ENCODE measurements around the gene RGMA. TPM values are rescaled to one million over a fixed set of nuclear protein-coding genes. Genes with fewer than 3 reads are reported as not detected.

Gene RGMA
- total RNA-seq, 4 donors from 2014 or later, result 28.2 to 110 (median 45.6) TPM

GRCh38 chr15:93055211-93055610, 33.8 kb downstream of the RGMA start:
- H3K9me3 ChIP-seq, result no peaks in the 10 kb centered on the region
- TF ChIP-seq EP300 (IDR thresholded peaks at IDR 0.05) (no peak), POLR2A (IDR thresholded peaks at IDR 0.05) (no peak)
- TF ChIP-seq, protein P1, sequence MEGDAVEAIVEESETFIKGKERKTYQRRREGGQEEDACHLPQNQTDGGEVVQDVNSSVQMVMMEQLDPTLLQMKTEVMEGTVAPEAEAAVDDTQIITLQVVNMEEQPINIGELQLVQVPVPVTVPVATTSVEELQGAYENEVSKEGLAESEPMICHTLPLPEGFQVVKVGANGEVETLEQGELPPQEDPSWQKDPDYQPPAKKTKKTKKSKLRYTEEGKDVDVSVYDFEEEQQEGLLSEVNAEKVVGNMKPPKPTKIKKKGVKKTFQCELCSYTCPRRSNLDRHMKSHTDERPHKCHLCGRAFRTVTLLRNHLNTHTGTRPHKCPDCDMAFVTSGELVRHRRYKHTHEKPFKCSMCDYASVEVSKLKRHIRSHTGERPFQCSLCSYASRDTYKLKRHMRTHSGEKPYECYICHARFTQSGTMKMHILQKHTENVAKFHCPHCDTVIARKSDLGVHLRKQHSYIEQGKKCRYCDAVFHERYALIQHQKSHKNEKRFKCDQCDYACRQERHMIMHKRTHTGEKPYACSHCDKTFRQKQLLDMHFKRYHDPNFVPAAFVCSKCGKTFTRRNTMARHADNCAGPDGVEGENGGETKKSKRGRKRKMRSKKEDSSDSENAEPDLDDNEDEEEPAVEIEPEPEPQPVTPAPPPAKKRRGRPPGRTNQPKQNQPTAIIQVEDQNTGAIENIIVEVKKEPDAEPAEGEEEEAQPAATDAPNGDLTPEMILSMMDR (IDR thresholded peaks at IDR 0.05), result no peak
- no peak overlapping the region for H3K27ac ChIP-seq
- 72 to 77% methylated on average over 9 to 11 of the region's 11 CpGs for WGBS, 2 donors
- H3K36me3 ChIP-seq, result peaks cover 0 to 45% (median 0%) of the 10 kb centered on the region in 3 donors
- no peak overlapping the region for H3K4me3 ChIP-seq
- H3K4me1 ChIP-seq, result peaks cover 0 to 56% (median 0%) of the 10 kb centered on the region in 4 donors
- DNase-seq (ENCODE audit: low spot score in 2 of 2), result no peak
- H3K27me3 ChIP-seq, result no peaks in the 10 kb centered on the region

DNA sequence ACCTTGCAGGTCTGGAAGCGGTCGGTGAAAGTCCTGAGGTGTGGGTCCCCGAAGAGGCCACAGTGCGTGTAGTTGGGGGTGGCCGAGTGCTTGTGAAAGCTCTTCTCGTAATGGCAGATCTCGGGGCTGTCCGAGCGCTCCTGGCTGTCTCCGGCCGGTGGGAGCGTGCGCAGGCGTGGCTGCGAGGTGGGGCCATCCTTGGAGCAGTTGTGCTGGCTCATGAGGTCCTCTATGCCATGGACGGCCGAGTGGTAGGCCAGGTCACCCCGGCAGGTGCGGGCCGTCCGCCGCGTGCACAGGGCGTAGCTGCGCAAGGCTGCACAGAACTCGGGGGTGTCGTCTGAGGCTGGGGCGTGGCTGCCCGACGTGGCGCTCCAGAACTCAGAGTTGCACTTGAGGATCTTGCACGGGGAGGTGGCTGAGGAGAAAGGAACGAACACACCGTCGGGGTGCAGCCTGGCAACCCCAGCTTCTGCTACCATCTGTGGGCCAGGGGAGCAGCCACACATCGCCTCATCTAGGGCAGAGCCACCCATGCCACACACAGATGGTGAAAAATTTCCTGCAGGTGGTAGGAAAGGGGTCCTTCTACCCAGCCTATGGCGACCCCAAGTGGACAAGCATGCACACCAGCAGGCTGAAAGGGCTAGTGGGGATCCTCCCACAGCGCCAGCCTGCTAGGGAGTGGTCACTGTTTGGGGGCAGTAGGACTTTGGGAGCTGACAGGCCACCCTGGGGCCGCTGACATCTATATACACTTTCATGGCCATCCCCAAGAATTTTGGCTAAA, 36.7 kb downstream of the RGMA start:
- H3K27me3 ChIP-seq, result no peaks in the 10 kb centered on the region
- no peaks in the 10 kb centered on the region for H3K9me3 ChIP-seq
- no peak for TF ChIP-seq POLR2A (IDR thresholded peaks at IDR 0.05)
- TF ChIP-seq, protein P1 (IDR thresholded peaks at IDR 0.05), result no peak
- TF ChIP-seq EP300 (IDR thresholded peaks at IDR 0.05), result no peak
- peaks cover 0 to 75% (median 4%) of the 10 kb centered on the region in 3 donors for H3K36me3 ChIP-seq
- H3K27ac ChIP-seq, result no peak overlapping the region
- H3K4me3 ChIP-seq, result no peak overlapping the region
- H3K4me1 ChIP-seq, result peaks cover 0 to 51% (median 0%) of the 10 kb centered on the region in 4 donors
- no peak for DNase-seq (ENCODE audit: low spot score in 2 of 2)
- 87 to 90% methylated on average over 27 to 38 of the region's 39 CpGs for WGBS, 2 donors

DNA sequence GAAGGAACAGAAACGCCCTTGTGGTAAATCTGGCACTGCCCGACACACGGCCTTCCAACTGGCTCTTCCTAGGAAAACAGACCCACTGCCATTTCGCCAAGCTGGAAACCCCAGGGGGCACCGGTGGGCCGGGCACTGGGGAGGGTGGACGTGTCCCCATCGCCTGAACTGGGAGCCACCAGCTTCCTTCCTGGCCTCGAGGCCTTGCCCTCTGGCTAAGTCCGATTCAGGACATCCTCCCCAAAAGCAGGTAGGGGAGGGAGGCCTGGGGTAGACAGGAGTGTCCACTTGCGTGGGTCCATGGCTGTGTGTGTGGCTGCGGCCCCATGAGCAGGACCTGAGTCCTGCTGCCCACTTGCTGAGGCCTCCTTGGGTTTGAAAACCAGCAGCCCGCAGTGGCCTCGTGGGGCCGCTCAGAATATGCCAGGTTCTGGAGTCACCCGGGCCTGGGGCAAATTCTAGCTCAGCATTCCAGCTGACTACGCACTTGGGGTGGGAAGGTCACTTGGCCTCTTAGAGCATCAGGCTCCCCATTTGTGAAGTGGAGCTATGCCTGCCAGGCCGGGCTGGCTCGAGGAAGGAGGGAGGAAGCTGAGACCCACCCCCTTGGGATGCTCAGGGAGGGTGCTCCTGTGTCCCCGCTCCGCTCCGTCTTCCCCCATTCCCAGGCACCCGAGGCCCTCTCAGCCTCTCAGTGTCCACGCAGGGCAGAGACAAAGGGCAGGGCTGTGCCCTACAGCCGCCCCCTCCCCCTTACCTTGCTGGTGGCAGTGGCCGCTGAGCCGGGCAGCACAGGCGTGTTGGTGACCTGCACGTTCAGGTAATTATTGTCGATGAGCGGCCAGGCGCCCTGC, 37.5 kb downstream of the RGMA start:
- 87% methylated on average over 22 to 31 of the region's 32 CpGs for WGBS, 2 donors

DNA sequence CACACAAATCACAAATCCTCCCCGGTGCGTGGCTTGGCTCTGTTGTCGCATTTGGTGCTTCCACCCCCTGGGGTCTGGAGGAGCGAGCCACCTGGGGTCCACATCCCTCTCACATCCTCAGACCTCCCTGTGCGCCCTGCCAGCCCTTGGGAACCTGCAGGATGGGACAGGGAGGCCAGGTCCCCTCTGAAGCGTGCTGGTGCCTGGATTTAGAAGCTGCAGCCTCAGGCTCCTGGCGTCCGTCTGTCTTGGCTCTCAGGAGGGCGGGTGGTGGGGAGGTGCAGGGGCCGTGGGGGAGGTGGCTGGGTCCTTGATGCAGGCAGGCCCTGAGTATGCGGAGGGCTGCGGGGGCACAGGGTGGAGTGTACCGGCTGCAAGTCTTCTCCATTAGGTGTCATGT, 38.4 kb downstream of the RGMA start:
- H3K4me3 ChIP-seq, result no peak overlapping the region
- DNase-seq (ENCODE audit: low spot score in 2 of 2), result no peak
- no peak overlapping the region for H3K27ac ChIP-seq
- peaks cover 0 to 88% (median 4%) of the 10 kb centered on the region in 3 donors for H3K36me3 ChIP-seq
- H3K27me3 ChIP-seq, result no peaks in the 10 kb centered on the region
- TF ChIP-seq POLR2A (IDR thresholded peaks at IDR 0.05), result no peak
- TF ChIP-seq EP300 (IDR thresholded peaks at IDR 0.05), result no peak
- TF ChIP-seq, protein P1 (IDR thresholded peaks at IDR 0.05), result no peak
- peaks cover 0 to 14% (median 0%) of the 10 kb centered on the region in 4 donors for H3K9me3 ChIP-seq
- 89 to 91% methylated on average over 12 to 13 of the region's 13 CpGs for WGBS, 2 donors
- peaks cover 0 to 35% (median 0%) of the 10 kb centered on the region in 4 donors for H3K4me1 ChIP-seq

More for the DNA sequence above, 37.5 kb downstream of the RGMA start:
- Histone ChIP-seq H3K4me3 (no peak overlapping the region), H3K4me1 (peaks cover 0 to 42% (median 0%) of the 10 kb centered on the region in 4 donors), H3K36me3 (peaks cover 0 to 83% (median 4%) of the 10 kb centered on the region in 3 donors), H3K27me3 (no peaks in the 10 kb centered on the region), H3K9me3 (peaks cover 0 to 7% (median 0%) of the 10 kb centered on the region in 4 donors), H3K27ac (no peak overlapping the region)
- no peak for DNase-seq (ENCODE audit: low spot score in 2 of 2)
- TF ChIP-seq EP300 (IDR thresholded peaks at IDR 0.05), result no peak
- TF ChIP-seq, protein P1 (IDR thresholded peaks at IDR 0.05), result no peak
- TF ChIP-seq POLR2A (IDR thresholded peaks at IDR 0.05), result no peak

All from tibial nerve (tissue), 4 donors.